ENCODE measurements around the gene PITHD1. TPM values are rescaled to one million over a fixed set of nuclear protein-coding genes. Genes with fewer than 3 reads are reported as not detected.

Gene PITHD1
- total RNA-seq, 3 donors from 2014 or later (not counting 1 experiment from before 2014, with no cell fraction given): 73.2 to 84.1 (median 77.7) TPM

GRCh38 chr1:23751050-23751814 lies 27.0 kb upstream of the PITHD1 start:
- intact Hi-C loops (cut with micrococcal nuclease): no loop called here
- Mint-ChIP-seq H3K4me1 (peaks cover 31% of the 10 kb centered on the region in 2 donors), H3K27me3 (ENCODE audit: low read depth in 2 of 2) (no peaks in the 10 kb centered on the region), H3K27ac (no peak overlapping the region), H3K9me3 (no peaks in the 10 kb centered on the region), H3K36me3 (peaks cover 36% of the 10 kb centered on the region), H3K4me3 (no peak overlapping the region)
- 80% methylated on average over 11 of the region's 11 CpGs for WGBS (ENCODE audit: insufficient coverage)
- H3K27me3 ChIP-seq (ENCODE audit: control insufficient read depth, insufficient read depth, low read length): no peaks in the 10 kb centered on the region
- H3K36me3 ChIP-seq (ENCODE audit: control insufficient read depth, insufficient read depth, low read length): peaks cover 63% of the 10 kb centered on the region
- H3K9me3 ChIP-seq (ENCODE audit: control insufficient read depth, insufficient read depth, low read length): no peaks in the 10 kb centered on the region
- no peak overlapping the region for H3K27ac ChIP-seq (ENCODE audit: low read length)
- H3K4me1 ChIP-seq (ENCODE audit: control insufficient read depth, insufficient read depth, low read length): no peaks in the 10 kb centered on the region
- peak; percentile 21 for TF ChIP-seq CTCF (IDR thresholded peaks at IDR 0.05)
- no peak overlapping the region for H3K4me3 ChIP-seq (ENCODE audit: low read length)
- DNase-seq (peak in 1 of 2 donors; percentile 60), ATAC-seq (peak in 2 of 3 donors; percentile 39 to 47)

- 98% methylated on average over 4 of the region's 4 CpGs for WGBS (ENCODE audit: insufficient coverage)
- Histone ChIP-seq H3K4me1 (ENCODE audit: control insufficient read depth, insufficient read depth, low read length) (no peaks in the 10 kb centered on the region), H3K27me3 (ENCODE audit: control insufficient read depth, insufficient read depth, low read length) (no peaks in the 10 kb centered on the region), H3K36me3 (ENCODE audit: control insufficient read depth, insufficient read depth, low read length) (peaks cover 68% of the 10 kb centered on the region), H3K4me3 (ENCODE audit: low read length) (no peak overlapping the region), H3K27ac (ENCODE audit: low read length) (no peak overlapping the region), H3K9me3 (ENCODE audit: control insufficient read depth, insufficient read depth, low read length) (no peaks in the 10 kb centered on the region)
- peak; percentile 1 for TF ChIP-seq CTCF (IDR thresholded peaks at IDR 0.05)
- DNase-seq: no peak
- Mint-ChIP-seq H3K4me1 (peaks cover 29 to 30% of the 10 kb centered on the region in 2 donors), H3K27ac (no peak overlapping the region), H3K36me3 (peaks cover 36% of the 10 kb centered on the region), H3K4me3 (no peak overlapping the region), H3K27me3 (ENCODE audit: low read depth in 2 of 2) (no peaks in the 10 kb centered on the region), H3K9me3 (no peaks in the 10 kb centered on the region)
- intact Hi-C loops (cut with micrococcal nuclease): no loop called here
- ATAC-seq: no peak
These were observed 26.4 kb upstream of the PITHD1 start for GRCh38 chr1:23751815-23752200.

- Mint-ChIP-seq H3K4me3 (no peak overlapping the region), H3K27ac (no peak overlapping the region), H3K36me3 (peaks cover 36% of the 10 kb centered on the region), H3K9me3 (no peaks in the 10 kb centered on the region), H3K4me1 (peaks cover 18 to 19% of the 10 kb centered on the region in 2 donors), H3K27me3 (ENCODE audit: low read depth in 2 of 2) (no peaks in the 10 kb centered on the region)
- no peak overlapping the region for H3K27ac ChIP-seq (ENCODE audit: low read length)
- TF ChIP-seq CTCF (IDR thresholded peaks at IDR 0.05): no peak
- H3K36me3 ChIP-seq (ENCODE audit: control insufficient read depth, insufficient read depth, low read length): peaks cover 75% of the 10 kb centered on the region
- intact Hi-C loops (cut with micrococcal nuclease): no loop called here
- H3K4me3 ChIP-seq (ENCODE audit: low read length): no peak overlapping the region
- H3K27me3 ChIP-seq (ENCODE audit: control insufficient read depth, insufficient read depth, low read length): no peaks in the 10 kb centered on the region
- WGBS (ENCODE audit: insufficient coverage): 100% methylated on average over 1 of the region's 1 CpG
- DNase-seq: no peak
- no peak for ATAC-seq
- H3K4me1 ChIP-seq (ENCODE audit: control insufficient read depth, insufficient read depth, low read length): no peaks in the 10 kb centered on the region
- no peaks in the 10 kb centered on the region for H3K9me3 ChIP-seq (ENCODE audit: control insufficient read depth, insufficient read depth, low read length)
These were observed 25.3 kb upstream of the PITHD1 start for GRCh38 chr1:23752909-23753308.

GRCh38 chr1:23756676-23757075 lies 21.5 kb upstream of the PITHD1 start:
- Mint-ChIP-seq H3K27me3 (ENCODE audit: low read depth in 2 of 2) (no peaks in the 10 kb centered on the region), H3K4me1 (peaks cover 0 to 5% of the 10 kb centered on the region in 2 donors), H3K4me3 (no peak overlapping the region), H3K36me3 (peaks cover 31% of the 10 kb centered on the region), H3K27ac (no peak overlapping the region), H3K9me3 (no peaks in the 10 kb centered on the region)
- WGBS (ENCODE audit: insufficient coverage): 100% methylated on average over 3 of the region's 3 CpGs
- no peak for DNase-seq
- H3K4me3 ChIP-seq (ENCODE audit: low read length): no peak overlapping the region
- no peaks in the 10 kb centered on the region for H3K9me3 ChIP-seq (ENCODE audit: control insufficient read depth, insufficient read depth, low read length)
- H3K27me3 ChIP-seq (ENCODE audit: control insufficient read depth, insufficient read depth, low read length): no peaks in the 10 kb centered on the region
- no peaks in the 10 kb centered on the region for H3K4me1 ChIP-seq (ENCODE audit: control insufficient read depth, insufficient read depth, low read length)
- TF ChIP-seq CTCF (IDR thresholded peaks at IDR 0.05): no peak
- intact Hi-C loops (cut with micrococcal nuclease): no loop called here
- peaks cover 88% of the 10 kb centered on the region for H3K36me3 ChIP-seq (ENCODE audit: control insufficient read depth, insufficient read depth, low read length)
- no peak overlapping the region for H3K27ac ChIP-seq (ENCODE audit: low read length)
- no peak for ATAC-seq
